ENCODE data around the gene BCAS3.

GRCh38 chr17:61131585-61131984 lies 453.9 kb downstream of the BCAS3 start:
- TF ChIP-seq CTCF (IDR thresholded peaks at IDR 0.05 in 4 of 5, conservative IDR thresholded peaks at IDR 0.05 in 1 of 5) (no peak), POLR2A (IDR thresholded peaks at IDR 0.05) (no peak)
